Cerebellar cortex (tissue), 1 donor: ENCODE data around the gene SLC31A1.
A peak's percentile ranks its signal among the peaks of the same experiment; 100 is the strongest.
"Not testable (repeated sequence)": the region's sequence is repeated elsewhere in the genome, so short reads cannot be mapped to it uniquely, and the experiment has no call there.

Source experiments
- DNase-seq: peaks from one replicate; pipeline ENCODE4 v3.0.0-alpha.2; 2015; ENCODE audit warnings: low spot score

Gene SLC31A1

DNA sequence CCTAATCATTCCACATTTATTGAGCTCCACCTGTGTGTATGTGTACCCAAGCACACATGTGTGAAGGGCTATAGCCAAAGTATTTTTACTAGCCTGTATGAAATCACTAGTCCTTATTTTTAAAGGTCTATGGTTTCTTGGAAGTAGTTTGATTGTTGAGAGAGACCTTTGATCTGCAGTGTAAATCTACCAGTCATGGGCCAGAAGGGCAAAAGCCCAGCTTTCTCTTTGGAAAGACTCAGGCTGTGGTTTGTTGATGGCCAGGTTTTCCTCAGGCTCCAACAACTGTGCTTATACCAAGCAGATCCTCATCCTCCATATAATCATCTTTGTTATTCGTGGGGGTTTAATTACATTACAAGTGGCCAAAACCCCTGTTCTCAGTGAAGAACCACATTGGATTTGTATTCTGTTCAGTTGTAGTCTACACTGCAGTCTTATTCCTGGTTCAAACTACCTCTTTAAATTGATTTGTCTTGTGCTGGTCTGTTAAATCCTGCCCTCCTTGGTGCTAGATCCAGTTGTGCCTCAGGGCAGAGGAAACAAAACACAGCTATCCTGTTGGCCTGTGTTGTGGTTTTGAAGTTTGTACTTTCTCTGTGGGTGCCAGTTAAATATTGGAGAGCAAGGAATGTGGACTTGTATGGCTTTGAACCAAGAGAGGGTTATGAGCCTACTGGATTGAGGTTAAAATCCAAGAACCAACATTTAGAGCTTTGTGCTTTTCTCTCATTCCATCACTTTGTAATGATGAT, 40.8 kb downstream of the SLC31A1 start:
- no peak for DNase-seq

DNA sequence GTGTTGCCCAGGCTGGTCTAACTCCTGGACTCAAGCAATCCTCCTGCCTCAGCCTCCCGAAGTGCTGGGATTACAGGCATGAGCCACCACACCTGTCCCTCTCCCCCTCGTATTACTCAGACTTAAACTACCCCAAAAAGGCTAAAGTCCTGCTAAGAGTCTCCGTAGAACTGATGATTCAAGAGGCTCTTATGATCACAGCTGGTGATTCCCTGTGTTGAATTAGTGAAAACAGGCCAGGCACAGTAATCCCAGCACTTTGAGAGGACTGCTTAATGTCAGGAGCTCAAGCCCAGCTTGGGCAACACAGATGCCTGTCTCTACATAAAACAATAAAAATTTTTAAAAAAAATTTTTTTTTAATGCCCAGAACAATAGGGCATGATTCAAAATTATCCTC, 44.8 kb downstream of the SLC31A1 start:
- no peak for DNase-seq

GRCh38 chr9:113267911-113268566, 46.7 kb downstream of the SLC31A1 start:
- no peak for DNase-seq

- no peak for DNase-seq
Observed at GRCh38 chr9:113269355-113269754, 48.0 kb downstream of the SLC31A1 start.

- DNase-seq: no peak
Observed at GRCh38 chr9:113269871-113270270, 48.5 kb downstream of the SLC31A1 start.

GRCh38 chr9:113274474-113275156, 53.3 kb downstream of the SLC31A1 start:
- peak; percentile 75 for DNase-seq

DNA sequence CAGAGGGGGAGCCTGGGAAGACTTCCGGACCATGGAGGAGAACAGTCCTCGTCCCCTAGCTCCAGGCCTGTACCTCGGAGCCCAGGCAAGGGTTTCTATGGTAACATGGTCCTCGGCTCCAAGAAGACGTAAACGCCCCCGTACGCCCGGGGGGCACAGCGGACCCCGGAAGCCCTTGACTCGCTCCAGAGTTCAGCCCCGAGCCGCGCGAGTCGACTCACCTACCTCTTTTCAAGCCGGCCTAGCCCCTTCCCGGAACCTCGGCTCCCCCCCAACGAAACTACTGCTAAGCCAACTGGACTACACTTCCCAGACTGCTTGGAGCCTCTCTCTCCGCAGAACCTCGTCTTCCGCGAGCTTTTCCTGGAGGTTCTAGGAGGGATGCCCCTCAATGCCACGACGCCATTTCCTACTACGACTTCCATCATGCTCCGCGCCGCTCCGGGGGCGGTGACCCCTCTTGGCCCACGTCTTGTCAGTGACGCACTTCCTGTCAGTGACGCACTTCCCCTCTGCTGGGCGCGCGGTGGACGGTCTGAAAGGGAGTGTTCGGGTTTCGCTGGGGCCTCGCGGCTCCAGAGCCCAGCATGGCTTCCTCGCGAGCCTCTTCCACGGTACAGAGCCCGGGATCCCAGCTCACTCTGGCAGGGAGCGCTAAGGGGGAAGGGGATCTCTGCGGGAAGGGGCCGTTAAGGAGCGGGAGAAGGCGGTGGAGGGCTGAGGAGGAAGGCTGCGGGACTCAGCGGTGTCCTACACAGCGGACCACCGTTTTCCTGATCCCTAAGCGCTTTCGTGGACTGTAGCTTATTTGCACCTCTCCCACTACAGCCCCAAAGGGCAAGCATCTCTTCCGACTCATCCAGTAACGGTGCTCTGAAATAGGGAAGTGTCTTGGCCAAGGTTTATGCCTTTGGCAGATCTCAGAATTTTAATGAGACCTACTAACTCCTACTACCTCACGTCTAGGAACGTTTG, 54.1 kb downstream of the SLC31A1 start, which contains the start of the genes CDC26 and PRPF4:
TSS of gene CDC26 (minus strand) at position 416 of the 975 bp plus-strand sequence. CDS start 3,065 bp downstream, outside the sequence.
TSS of gene PRPF4 (plus strand) at position 502 of the 975 bp plus-strand sequence. CDS start at position 588, 86 bp downstream.
- peak; percentile 99 for DNase-seq

GRCh38 chr9:113278840-113279239, 57.5 kb downstream of the SLC31A1 start:
- DNase-seq: no peak

- DNase-seq: no peak
Observed at GRCh38 chr9:113281356-113281755, 60.0 kb downstream of the SLC31A1 start.

DNA sequence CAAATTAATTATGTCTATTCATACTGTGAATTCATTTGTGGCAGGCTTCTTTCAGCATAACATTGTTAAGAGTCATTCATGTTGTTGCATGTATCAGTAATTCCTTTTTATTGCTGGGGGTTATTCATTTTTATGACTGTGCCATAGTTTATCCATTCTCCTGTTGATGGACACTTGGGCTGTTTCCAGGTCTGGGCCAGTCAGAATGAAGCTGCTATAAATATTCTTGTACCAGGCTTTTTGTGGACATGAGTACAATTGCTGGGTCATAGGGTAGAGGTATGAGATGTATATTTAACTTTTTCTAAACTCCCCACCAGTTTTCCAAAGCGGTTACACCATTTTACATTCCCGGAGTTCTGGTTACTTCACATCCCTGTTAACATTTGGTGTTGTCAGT, 67.7 kb downstream of the SLC31A1 start:
- DNase-seq: no peak

GRCh38 chr9:113290052-113290607, 68.8 kb downstream of the SLC31A1 start:
- no peak for DNase-seq

DNA sequence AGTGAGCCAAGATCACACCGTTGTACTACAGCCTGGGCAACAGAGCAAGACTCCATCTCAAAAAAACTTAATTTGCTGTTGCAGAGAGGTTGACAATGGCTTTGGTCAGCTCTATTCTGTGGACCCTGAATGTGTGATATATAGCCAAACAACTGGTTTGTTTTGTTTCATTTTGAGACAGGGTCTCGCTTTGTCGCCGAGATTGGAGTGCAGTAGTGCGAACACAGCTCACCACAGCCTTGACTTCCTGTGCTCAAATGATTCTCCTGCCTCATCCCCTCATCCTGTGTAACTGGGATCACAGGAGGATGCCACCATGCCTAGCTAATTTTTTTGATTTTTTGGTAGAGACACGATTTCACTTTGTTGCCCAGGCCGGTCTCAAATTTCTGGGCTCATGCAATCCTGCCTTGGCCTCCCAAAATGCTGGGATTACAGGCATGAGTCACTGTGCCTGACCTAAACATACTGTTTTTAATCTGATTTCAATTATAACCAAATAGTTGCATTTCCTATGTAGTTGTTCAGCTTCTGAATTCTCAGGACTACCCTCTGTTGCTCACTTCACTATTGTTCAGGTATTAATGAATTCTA, 72.0 kb downstream of the SLC31A1 start:
- DNase-seq: no peak

DNA sequence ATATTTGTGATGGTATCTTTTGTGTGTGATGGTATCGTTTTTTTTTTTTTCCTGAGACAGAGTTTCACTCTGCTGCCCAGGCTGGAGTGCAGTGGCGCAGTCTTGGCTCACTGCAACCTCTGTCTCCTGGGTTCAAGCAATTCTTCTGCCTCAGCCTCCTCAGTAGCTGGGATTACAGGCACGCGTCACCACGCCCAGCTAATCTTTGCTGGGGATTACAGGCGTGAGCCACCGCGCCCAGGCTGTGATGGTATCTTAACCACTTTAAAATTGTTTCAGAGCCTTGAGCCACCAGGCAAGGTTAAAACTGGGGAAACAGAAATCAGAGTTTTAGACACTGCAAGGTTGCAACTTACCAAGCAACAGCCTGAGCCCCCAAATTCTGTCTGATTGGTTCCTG, 74.9 kb downstream of the SLC31A1 start:
- DNase-seq: not testable (repeated sequence)

GRCh38 chr9:113296796-113297558, 75.6 kb downstream of the SLC31A1 start:
- no peak for DNase-seq

DNA sequence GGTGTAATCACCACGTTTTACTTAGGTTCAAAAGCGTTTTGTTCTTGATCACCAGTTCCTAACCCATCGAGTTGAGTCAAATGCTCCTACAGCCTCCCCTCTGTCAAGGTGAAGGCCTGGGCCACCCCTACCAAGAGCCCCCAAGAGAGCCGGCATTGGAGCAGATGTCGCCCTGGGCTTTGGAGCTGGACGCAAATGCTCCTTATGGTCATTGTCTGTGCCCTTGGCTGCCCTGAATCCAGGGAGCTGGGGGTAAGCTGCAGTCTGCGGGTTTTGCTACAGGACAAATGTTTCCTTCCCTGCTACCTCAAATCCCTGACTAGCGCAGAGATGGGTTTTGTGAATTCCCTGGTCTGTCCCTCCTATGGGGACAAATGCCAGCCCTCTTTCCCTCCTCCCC, 77.0 kb downstream of the SLC31A1 start:
- DNase-seq: no peak

DNA sequence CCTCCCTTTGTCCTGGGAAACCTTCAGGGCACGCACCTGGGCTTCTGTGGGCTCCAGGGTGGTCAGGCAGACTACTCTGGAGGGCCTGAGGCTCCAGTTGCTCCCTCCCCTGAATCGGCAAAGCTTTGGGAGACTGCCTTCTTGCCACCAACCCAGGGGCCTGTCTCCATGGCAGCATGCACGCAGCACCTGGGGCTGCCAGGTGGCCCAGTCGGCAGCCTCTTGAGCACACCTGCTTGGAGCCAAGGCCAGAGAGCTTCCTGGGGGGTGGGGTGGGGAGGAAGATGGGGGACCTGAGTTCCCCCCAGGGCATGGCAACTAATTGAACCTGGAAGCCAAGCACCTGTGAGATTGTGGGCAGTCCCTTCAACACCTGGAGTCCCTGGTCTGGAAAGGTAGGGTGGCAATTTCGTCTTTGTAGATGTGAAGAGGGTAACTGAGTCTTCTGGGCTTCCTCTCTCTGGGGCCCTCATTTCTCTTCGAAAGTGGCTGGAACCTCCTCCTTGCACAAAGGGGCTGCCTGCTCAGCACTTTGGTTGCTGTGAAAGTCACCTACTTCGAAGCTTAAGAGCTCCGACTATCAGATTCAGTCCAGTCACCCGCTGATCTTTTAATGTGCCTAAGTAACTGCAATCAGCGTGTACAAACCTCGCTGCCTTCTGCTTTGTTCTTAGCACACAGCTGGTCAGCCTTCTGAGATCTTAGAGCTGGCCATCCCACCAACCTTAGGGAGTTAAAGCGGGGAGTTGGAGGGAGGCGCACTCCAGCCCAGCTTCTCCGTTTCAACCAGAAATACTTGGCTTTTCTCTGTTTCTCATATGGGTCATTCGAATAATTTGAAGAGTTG, 77.8 kb downstream of the SLC31A1 start:
- no peak for DNase-seq

GRCh38 chr9:113299800-113300292, 78.5 kb downstream of the SLC31A1 start:
- DNase-seq: no peak

DNA sequence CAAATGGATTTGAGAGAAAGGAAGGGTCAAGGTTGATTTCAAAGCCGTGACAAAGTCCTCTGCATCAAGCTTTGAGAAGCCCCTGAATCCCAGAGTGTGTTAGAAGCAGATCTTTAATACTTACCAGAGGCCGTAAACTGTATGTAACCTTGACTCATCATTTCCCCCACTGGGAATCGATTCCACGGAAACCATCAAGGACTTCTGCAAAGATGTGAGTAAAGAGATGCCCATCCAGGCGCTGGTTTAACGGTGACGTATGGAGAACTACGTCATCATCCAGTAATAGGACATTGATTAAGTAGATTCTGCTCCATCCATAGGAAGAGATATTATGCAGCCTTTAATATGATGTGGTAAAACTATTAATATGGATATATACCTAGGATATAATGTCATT, 80.2 kb downstream of the SLC31A1 start:
- DNase-seq: no peak
